DMS79 treated with DMSO at 0.1 percent for 48 hours (cell line): ENCODE results near the gene KLHL29.
"Not testable (repeated sequence)": the region's sequence is repeated elsewhere in the genome, so short reads cannot be mapped to it uniquely, and the experiment has no call there.

Source experiments
- DNase-seq: peaks from one replicate; lab custom pipeline; 2025; lab: John Stamatoyannopoulos, UW

KLHL29 gene

DNA sequence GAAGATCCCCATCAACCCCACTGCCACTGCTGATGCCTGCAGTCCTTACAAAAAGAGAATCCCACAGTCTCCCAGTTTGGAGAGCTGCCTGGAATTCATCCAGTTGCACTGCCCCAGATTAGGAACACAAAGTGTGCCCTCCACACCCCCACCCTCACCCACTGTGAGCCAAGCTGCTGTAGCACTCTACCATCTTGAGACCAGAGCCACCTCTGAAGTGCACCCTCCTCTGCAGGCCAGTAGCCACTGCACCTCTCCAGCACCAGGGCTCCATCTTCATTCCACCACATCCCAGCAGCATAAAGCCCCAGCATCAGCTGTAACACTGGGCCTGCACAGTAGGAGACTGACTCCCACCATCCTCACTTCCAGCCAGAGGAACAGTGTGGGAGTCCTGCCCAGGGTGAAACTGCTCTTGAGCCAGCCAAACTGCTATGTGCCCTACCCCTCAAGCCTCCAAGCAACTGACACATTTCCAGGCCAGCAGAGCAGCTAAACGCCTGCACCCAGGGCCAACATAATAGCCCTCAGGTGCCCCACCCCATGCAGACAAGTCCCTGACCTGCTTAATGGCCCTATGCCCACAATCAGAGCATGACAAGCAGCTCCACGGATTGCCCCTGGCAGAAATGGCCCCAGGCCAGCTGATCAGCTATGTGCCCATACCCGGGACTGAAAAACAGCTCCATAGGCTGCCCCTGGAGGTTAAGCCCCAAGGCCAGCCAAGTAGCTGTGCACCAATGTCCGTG lies 335.9 kb downstream of the KLHL29 start:
- DNase-seq = no peak

DNA sequence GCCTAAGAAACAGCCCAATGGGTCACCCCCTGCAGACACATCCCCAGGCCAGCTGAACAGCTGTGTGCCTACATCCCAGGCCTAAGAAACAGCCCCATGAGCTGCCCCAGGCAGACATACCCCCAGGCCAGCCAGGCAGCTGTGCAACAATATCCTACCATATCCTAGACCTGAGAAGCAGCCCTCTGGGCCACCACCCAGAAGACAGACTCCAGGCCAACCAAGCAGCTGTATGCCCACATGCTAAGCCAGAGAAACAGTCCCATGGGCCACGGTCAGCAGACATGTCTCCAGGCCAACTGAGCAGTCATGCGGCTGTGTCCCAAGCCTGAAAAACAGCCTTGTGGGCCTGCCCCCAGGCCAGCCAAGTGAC lies 336.5 kb downstream of the KLHL29 start:
- DNase-seq = no peak

DNA sequence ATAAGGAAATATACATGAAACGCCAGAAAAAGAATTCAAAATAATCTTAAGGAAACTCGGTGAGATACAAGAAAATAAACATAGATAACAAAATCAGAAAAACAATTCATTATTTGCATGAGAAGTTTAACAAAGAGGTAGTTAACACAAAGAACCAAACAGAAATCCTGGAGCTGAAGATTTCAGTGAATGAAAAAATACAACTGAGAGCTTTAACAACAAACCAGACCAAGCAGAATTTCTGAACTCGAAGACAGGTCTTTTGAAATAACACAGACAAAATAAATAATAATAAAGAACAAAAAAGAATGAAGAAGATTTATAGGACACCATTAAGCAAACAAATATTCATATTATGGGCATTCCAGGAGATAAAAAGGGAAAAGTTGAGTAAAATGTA lies 337.3 kb downstream of the KLHL29 start:
- no peak for DNase-seq

DNA sequence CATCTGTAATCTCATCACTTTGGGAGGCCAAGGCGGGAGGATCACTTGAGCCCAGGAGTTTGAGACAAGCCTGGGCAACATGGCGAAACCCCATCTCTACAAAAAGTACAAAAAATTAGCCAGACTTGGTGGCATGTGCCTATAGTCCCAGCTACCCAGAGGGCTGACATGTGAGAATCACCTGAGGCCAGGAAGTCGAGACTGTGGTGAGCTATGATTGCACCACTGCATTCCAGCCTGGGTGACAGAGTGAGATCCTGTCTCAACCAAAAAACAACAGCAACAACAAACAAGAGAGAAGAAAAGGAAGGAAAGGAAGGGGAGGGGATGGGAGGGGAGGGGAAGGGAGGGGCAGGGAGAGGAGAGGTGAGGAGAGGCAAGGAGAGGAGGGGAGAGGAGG lies 338.1 kb downstream of the KLHL29 start:
- not testable (repeated sequence) for DNase-seq

DNA sequence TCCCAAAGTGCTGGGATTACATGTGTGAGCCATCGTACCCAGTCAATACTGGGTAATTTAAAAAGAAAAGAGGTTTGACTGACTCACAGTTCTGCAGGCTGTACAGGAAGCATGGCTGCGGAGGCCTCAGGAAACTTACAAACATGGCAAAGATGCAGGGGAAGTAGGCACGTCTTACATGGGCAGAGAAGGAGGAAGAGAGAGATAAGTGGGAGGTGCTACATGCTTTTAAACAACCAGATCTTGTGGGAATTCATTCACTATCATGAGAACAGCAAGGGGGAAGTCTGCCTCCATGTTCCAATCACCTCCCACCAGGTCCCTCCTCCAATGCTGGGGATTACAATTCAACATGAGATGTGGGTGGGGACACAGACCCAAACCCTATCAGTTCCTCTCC lies 349.4 kb downstream of the KLHL29 start:
- DNase-seq = no peak

DNA sequence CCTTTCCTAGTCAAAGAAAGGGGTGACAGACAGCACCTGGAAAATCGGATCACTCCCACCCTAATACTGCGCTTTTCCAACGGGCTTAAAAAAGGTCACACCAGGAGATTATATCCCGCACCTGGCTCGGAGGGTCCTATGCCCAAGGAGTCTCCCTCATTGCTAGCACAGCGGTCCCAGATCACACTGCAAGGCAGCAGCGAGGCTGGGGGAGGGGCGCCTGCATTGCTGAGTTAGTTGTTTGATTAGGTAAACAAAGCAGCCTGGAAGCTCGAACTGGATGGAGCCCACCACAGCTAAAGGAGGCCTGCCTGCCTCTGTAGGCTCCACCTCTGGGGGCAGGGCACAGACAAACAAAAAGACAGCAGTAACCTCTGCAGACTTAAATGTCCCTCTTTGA lies 351.8 kb downstream of the KLHL29 start:
- not testable (repeated sequence) for DNase-seq

DNA sequence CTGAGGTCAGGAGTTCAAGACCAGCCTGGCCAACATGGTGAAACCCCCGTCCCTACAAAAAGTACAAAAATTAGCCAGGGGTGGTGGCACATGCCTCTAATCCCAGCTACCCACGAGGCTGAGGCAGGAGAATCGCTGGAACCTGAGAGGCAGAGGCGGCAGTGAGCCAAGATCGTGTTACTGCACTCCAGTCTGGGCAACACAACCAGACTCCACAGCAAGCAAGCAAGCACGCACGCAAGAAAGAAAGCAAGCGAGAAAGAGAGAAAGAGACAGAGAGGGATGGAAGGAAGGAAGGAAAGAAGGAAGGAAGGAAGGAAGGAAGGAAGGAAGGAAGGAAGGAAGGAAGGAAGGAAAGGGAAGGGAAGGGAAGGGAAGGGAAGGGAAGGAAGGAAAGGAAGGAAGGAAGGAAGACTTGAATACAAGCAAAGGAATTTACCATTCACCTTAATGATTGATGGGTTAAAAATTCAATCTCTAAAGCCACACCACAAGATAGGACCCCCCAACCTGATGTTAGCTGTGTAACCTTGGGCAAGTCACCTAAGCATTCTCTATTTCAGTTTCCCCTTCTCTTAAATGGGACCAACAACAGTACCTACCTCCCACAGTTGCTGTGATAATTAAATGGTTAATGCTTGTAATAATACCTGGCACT lies 360.2 kb downstream of the KLHL29 start:
- DNase-seq = no peak

DNA sequence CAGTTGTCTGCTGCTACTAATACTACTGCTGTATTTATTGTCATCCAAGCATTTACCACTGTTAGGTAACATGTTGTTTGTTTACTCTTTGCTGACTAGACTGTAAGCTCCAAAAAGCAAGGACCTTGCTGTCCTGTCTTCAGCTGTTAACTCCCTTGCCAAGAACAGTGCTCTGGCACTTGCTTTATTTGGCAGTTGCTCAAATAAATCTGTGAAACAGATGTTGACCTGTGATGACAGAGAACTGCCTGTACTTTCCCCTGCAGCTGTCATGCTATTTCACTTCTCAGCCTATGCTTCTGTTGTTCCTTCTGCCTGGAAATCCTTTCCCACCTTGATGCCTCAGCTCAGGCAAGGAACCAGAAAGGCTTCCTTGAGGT lies 360.7 kb downstream of the KLHL29 start:
- no peak for DNase-seq

DNA sequence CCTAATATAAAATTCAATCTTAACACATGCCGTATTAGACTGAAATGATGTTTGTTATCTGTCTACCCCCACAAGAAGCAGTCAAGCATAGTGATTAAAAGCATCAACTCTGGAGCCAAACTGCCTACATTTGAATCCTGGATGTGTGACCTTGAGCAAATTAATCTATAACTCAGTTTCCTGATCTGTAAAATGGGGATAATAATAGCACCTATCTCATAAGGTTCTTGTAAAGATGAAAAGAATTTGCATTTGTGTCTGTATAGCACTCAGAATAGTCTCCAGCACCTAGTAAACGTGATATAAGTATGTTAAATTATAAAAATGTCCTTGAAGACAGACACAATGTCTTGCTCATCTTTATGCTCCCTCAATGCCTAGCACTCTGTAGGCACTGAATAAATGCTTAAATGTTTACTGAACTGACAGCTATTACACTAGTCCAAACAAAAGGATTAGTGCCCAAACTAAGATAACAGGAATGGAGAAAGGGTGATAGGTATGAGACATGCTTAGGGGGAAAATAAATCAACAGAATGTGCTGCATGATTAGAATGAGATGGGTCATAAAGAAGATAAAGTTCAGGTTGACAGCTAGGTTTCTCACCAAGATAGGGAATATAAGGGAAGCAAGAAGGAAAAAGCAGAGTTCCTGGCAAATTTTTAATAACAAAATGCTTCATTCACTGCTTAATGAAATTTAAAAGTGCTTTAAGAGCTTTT lies 361.3 kb downstream of the KLHL29 start:
- DNase-seq = peak; percentile 42

DNA sequence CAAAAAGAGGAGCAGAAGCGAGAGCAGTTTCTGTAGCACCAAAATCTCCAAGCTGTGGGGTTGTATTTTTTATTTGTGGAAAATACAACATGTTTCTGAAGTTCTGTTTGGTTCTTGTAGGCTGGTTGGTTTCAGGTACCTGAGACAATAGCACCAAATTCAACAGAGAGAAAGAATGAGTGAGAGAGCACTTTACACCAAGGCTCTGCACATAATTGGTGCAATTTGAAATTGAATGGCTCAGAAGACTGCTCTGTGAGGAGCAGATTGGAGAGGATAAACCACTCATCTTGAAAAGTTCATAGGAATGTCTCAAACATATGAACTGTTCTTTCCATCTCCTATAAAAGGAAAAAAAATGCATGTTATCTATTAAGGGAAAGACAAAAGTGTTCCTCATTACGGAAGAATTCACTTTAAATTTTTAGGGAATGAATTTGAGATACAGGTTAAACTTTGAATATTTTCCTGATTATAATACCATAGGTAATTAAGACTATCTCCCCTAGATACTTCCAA lies 366.8 kb downstream of the KLHL29 start:
- DNase-seq = no peak

DNA sequence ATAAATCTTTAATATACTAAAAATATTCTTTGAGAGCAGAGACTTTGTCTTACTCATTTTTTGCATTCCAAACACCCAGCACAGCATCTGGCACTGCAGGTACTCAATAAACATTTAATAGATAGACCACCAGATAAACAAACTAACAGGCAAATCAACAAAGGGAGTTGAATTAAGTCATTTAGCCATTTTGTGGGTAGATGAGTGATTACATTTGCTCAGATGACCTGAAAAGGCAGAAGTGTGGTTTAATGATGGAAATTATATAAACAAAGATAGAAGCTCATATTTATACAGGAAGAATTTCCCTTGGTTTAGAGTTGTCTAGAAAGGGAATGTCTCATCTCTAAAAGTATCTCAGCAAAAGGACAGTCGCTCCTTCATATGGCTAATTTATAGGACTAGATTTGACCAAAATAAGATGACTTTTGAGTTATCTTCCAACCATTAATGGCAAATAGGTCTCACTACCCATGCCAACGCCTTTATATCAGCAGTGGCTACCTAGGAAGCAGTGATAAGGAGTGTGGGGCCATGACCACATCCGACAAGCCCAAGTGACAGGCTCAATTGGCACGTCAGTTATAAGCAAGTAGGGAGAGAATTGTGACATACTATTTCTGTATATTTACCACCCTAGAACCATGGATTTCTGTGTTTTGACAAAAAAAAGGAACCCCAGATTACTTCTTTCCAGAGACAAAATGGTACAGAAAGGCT lies 368.5 kb downstream of the KLHL29 start:
- no peak for DNase-seq

DNA sequence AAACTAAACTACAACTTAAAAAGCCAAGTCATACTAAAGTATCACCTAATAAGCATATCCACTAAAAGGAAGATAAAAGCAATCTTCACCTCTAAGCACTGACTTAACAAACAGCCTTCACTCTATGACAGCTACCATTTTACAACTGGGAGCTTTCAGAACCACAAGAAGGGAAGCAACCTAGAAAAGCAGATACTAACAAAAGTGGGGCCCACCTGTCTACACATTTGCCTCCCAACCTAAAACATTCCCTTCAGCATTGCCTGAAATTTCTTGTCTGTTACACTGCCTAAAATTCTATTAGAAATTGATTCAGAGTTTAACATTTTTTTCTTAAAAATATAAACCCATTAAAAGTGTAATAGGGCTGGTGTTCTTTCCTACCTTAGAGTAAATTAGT lies 370.0 kb downstream of the KLHL29 start:
- DNase-seq = no peak

DNA sequence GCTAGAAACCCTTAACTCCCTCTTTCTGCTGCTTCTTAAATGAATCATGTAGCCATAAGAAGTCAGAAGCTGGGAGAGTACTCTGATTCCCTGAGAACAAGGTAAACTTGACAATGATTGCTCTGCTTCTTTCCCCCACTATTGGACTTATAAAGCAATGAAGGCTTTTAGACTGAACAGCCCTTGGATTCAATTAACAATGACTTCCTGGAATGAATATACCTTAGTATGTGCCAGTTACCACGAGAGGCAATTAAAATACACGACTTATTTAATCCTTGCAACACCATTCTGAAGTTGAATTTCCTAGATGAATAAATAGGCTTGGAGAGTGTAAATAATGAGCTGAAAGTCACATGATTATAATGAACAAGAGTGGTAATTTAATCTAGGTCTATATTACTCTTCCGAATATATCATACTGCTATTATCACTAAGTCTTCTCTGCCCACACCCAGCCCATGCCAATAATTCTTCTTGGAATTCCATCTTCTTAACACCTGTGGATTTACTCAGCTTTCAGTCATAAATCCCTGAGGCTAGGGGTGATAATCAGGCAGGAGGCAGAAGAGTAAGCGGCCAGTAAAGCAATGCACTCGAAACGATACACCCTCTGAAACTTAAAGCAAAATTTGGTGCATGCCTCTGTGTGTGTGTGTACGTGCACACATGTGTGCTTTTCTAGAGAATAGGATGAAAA lies 371.8 kb downstream of the KLHL29 start:
- no peak for DNase-seq

DNA sequence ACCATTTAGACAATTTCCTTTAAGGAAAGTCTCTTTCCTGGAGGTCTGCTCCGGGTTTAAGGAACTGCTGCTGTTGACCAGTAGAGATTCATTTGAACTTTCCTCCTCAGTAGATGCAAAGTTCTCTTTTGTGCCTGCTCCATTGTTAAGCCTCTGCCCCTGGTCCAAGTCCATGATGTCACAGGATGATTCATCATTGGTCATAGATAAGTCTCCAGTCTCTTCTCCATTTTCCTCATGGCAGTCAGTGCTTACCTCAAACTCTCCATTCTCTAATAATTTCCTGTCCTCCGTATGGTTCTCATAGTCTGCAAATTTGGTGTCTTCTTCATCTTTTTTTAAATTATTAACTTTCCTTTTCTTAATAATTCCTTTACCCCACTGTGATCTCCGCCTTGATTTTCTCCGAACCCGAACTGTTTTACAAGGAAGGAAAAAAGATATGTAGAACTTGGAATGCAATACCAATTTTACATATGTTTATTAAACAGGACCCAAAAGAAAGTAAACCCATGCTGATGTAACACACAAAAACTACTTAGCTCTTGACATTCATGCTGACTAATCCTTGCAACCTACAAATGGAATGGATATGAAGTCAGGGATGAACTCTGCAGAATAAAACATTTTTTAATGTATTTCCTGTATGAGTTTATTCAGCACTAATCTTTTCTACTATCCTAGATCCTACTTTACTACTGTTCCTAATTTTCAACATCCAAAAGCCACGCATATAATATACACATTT lies 372.9 kb downstream of the KLHL29 start:
- no peak for DNase-seq
